Fibroblast of peridontal ligament (primary cell): Measurements from ENCODE around the gene SLC5A2.
A peak's percentile ranks its signal among the peaks of the same experiment; 100 is the strongest.
"Not testable (repeated sequence)": the region's sequence is repeated elsewhere in the genome, so short reads cannot be mapped to it uniquely, and the experiment has no call there.

Experiments used
- DNase-seq: peaks from one replicate; pipeline ENCODE4 v3.0.0-alpha.2; 2010; ENCODE audit errors: extremely low read depth

The SLC5A2 gene

GRCh38 chr16:31475946-31476302, 7.0 kb upstream of the SLC5A2 start:
- no peak for DNase-seq

GRCh38 chr16:31476303-31477219, 6.4 kb upstream of the SLC5A2 start:
- DNase-seq = no peak

- no peak for DNase-seq
Measured at GRCh38 chr16:31477220-31478216, 5.4 kb upstream of the SLC5A2 start.

- DNase-seq = no peak
Measured at GRCh38 chr16:31478956-31479355, 4.0 kb upstream of the SLC5A2 start.

GRCh38 chr16:31479751-31480150, 3.2 kb upstream of the SLC5A2 start:
- DNase-seq = no peak

GRCh38 chr16:31480851-31481536, 1.9 kb upstream of the SLC5A2 start:
- DNase-seq = no peak

- not testable (repeated sequence) for DNase-seq
Measured at GRCh38 chr16:31484048-31484447, 1.1 kb downstream of the SLC5A2 start.

- no peak for DNase-seq
Measured at GRCh38 chr16:31484491-31485171, 1.7 kb downstream of the SLC5A2 start.

GRCh38 chr16:31485571-31485970, 2.6 kb downstream of the SLC5A2 start:
- DNase-seq = no peak

GRCh38 chr16:31486045-31486444, 3.1 kb downstream of the SLC5A2 start:
- no peak for DNase-seq

- DNase-seq = no peak
Measured at GRCh38 chr16:31487071-31487719, 4.3 kb downstream of the SLC5A2 start.

- peak; percentile 21 for DNase-seq
Measured at GRCh38 chr16:31487720-31488467, 5.0 kb downstream of the SLC5A2 start.

- DNase-seq = no peak
Measured at GRCh38 chr16:31488468-31489297, 5.8 kb downstream of the SLC5A2 start.

GRCh38 chr16:31489298-31489564, 6.3 kb downstream of the SLC5A2 start:
- no peak for DNase-seq

- DNase-seq = no peak
Measured at GRCh38 chr16:31489616-31490584, 7.0 kb downstream of the SLC5A2 start.

GRCh38 chr16:31491778-31492418, 9.0 kb downstream of the SLC5A2 start:
- DNase-seq = no peak

- DNase-seq = no peak
Measured at GRCh38 chr16:31493506-31494125, 10.7 kb downstream of the SLC5A2 start.
